ENCODE data around the gene DLGAP4.
A peak's percentile ranks its signal among the peaks of the same experiment; 100 is the strongest.

DLGAP4 gene

DNA sequence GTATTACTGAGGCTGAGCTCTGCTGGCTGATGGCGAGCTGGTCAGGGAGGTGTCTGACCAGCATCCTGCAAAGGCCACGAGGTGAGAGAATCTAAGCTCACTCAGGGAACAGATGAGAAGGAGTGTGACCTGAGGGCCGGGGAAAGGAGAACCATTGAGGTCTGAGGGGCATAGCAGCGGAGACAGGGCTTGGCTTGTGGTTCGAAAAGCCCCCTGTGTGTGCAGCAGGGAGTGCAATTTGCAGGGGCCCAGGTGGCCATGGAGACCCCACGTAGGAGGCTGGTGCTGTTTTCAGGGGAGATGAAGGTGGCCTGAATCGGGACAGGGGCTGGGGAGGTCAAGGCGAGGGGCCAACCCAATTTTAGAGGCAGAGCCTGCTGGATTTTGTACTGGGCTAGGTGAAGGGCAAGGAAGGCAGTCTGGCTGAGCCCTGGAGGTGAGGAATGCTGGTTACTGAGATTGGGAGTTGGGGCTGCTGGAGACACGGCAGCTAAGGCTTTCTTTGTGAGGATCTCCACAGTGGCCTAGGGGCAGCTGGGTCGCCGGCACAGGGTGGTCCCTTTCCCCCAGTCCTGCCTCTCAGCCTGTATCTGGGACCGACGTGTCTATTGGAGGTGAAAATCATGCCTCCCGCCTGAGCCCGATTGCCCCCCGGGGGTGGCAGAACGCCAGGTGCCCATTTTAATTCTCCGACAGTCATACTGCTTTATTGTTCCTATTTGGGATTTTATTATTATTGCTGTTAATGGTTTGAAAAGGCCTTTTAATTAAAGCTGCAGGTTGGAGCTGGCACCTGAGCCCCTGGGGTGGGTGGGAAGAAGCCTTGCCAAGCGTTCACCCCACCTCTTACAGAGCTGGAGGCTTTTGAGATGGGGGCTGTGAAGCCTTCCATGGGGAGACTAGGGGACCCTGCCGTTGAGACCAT, 28.4 kb downstream of the DLGAP4 start:
- DNase-seq = no peak

DNA sequence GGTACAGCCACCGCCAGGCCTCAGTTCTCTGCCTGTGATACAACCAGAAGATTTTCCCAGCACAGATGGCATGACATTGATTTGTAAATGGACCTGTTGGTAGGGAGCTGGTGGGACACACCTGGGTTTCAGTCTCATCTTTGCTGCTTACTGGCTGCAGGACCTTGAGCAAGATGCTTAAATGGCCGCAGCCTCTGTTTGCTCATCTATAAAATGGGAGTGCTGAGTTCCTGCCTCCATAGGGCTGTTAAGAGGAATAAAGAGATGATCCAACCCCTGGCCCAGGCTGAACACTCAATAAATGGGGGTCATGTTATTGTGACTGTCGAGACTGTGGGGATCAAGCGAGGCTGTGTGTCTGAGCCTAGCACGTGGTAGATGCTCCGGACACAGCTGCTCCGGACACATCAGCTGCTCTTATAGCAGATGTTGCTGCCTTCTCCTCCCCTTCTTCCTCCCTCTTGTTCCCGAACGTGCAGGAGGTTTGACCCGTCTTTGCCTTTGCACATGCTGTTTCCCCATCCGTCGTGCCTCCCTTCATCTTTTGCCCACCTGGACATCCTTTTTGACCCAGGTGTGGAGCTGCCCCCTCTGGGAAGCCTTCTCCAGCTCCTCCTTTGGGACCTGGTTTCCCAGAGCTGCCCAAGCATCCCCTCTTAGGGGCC, 29.2 kb downstream of the DLGAP4 start:
- DNase-seq = no peak

DNA sequence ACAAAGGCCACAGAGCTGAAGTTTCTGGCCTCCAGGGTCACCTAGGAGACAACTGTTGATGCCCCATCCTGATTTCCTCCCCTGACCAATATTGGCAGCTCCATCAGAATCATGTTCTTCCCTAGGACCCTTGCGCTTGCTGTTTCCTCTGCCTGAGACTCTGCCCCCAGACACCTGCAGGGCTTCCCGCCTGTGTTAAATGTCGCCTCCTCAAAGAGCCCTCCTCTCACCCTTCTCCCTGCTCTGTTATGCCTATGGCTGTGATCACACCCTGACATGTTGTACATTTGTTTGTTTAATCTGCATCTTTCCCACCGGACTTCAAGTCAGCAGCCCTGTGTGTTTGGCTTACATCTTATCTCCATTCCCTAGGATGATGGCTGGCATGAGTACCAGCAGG, 30.1 kb downstream of the DLGAP4 start:
- DNase-seq = no peak

DNA sequence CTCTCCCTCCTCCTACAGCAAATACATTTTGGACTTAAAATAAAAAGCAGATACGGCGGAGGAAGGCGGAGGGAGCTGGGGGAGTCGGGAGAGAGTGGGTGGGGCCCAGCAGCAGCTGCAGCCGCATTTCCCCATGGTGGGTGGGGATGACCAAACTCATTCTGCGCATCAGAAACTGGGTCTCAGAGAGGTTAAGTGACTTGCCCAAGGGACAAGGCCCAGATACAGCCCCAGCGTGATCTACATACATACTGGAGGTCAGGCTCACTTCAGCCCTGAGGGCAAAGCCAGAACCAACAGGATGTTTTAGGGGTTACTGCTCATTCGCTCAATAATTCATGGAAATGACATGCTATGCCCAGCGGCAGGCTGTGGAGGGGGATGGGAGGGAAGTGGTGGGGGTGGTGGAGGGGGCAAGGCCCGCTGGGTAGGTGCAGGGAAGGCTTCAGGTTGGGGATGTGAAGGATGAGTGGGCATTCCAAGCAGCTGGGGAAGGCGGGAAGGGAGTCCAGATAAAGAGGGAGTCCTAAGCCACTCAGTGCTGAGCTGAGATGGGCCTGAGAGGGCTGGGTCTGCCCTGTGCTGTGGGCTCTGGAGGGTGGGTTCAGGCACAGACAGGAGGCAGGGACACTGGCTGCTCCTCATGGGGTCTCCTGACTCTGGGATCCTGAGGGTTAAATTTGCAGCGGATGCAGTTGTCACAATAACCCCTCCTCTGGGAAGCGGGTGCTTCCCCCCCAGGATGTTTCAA, 31.0 kb downstream of the DLGAP4 start:
- no peak for DNase-seq

DNA sequence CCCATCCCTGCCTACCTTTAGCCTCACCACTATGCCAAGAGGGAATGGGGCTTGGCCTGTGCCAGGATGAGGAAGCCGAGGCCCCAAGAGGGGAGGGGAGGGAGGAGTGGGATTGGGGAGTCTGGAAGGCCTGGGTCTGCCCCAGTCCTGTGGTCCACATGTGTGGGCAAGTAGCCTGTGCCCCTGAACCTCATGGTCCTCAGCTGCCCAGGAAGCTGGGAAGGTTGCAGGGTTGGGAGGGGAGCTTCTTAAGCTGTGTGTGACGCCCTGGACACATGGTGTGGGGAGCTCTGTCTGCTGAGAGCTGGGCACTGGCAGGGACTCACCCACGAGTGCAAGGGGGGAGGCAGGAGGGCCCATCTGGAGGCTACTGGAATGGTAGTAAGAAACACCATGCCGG, 31.7 kb downstream of the DLGAP4 start:
- DNase-seq = no peak

DNA sequence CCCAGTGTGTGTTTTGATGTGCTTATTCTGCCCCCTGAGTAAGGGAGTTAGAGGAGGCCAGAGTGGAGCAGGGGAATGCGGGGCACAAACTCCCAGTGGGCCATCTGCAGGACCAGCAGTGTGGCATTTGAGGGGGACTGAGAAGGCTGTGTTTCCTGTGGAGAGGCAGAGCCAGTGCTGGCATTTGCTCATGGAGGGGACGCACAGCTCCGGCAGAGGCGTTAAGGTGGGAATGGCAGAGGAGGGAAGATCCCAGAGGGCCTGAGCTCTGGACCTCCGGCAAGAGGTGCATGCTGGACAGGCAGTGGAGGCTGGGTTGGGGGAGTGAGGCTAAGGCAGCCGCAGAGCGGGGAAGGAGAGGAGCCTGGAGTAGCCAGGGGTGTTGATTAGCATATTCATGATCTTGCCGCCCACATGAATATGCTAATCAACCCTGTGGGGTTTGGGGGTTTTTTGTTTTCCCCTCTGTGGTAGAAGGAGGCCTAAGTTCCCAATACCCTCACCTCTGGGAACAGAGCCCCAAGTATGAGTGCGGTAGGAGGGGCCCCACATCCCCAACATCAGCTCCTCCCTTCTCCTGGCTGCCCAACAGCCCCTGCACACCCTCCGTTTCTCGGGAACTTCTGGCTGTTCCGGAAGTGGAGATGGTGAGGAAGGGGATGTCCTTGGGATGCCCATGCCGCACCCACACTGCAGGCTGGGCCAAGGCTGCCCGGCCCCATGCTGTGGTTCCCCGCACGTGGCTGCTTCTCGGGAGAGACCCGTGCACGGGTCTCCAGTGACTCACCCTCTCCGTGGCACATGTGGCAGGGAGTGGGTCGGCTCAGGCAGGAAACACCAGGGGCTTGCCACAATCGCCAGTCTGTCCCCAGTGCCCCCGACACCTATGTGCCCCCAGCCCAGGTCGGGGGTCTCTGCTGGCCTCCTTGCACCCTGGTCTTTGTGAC, 33.8 kb downstream of the DLGAP4 start:
- DNase-seq = no peak

DNA sequence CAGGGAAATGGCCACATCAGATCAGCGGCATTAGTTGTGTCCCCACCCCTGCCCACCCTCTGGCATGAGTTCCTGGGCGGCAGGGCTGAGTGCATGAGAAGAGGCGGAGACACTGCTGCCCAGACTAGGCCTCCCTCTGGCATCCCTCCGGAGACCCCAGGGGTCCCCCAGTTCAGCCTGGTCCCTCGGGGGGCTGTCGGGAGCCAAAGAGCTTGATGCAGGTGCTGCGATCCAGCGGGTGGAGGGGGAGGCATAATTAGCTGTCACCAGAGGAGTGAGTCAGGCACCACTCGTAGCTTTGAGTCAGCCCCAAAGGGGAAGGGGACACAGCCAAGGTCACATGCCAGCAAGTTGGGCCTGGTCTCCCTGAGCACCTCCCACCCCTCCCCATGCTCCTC, 34.5 kb downstream of the DLGAP4 start:
- DNase-seq = no peak

DNA sequence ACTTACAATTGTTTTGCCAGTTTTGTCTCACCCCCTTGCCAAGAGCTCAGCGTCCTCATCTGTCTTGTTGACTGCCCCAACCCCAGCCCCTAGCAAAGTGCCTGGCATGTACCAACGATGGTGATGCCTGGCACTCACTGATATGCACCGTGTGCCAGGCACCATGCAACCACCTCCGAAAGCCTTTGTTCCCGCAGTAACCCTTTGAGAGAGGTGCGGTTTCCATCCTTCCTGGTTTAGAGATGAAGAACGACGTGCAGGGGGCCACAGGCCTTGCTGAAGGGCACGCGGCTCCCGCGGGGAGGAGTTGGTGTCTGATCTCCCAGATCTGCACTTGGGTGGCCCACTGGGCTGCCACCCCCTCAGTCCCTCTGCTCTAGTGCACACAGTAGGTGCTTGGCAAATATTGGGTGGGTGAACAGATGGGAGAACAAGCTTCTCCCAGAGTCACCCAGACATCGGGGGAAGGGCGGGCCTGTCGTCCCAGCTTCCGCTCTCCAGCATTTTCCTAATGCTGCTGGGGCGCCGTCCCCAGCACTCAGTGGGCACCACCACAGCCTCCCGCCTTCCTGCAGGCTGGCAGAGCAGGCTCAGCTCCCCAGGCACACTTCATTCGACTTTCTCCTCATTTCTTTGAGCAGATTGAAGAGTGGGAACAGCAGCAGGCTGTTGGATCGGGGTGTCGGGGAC, 35.3 kb downstream of the DLGAP4 start:
- DNase-seq = no peak

DNA sequence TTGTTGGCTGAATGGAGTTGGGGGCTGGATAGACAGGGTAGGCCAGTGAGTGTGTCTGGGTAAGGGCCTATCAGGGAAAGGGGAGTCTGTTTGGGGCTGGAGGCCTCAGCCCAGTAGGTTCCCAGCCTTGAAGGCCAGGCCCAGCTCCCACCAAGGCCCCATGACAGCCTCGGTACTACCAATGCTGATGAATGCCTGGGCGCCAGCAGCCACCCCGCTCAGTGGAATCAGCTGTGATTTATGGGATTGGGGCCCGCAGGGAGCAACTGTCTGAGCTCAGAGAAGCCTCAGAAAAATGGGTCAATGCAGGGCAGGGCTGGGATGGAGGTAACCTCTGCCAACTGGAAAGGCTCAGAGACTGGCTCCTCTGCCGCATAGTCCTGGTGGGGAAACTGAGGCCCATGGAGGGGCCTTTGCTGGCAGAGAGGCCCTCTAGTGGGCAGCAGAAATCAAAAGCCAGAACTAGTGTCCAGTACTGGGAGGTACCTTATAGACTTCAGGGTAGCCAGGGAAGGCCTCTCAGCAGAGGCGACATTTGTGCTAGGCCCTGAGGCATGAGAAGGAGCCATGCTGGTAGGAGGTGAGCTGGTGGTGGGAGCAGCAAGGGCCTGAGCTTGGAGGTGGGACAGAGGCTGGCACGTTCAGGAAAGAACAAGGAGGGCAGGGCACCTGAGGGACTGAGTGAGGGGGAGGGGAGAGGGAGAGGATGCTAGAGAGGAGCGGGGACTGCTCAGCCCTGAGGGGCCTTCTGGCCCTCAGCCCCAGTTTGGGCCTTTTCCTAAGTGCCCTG, 36.4 kb downstream of the DLGAP4 start:
- DNase-seq = no peak

DNA sequence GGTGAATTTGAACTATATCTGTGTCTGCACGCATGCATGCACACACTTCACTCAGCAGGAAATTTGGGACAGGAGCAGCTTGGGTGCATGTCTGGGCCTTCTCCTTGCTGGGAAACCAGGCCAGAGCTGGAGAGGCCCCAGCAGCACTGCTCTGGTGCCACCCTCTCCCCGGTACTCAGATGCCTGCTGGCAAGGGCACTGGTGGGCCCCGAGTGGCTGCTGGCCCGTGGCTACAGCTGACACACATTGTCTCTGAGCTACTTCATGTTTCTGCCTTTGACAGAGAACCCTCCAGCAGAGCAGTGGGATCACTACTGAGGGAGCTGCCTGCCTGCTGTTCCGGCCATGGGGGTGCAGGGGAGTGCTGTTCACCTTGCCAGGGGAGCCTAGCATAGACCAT, 37.5 kb downstream of the DLGAP4 start:
- no peak for DNase-seq

DNA sequence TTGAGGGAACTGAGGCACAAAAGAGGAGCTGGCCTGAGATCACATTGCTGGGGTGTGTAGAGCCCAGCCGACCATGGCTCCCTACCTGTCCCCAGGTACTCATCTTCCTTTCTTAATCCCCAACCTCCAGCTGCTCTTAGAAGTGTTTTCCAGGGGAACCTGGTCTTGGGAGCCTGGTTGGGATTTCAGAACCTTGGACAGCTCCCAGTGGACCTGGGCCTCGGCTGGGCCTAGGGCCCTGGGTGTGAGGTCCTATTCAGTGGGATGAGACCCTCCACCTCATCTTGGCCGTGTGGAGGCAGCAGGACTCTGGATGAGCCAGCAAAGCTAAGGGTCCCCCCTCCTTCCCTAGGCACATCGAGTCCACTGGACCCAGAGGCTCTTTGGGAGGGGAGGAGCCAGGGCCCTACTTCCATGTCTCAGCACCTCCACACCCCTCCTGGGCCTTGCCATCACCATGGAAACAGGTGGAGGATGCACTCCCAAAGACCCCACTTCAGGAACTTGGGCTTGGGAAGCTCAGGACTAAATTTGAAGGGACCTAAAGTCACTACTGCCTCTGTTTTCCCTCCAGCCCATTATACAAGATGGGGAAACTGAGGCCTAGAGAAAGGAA, 38.5 kb downstream of the DLGAP4 start:
- DNase-seq = peak; percentile 12

DNA sequence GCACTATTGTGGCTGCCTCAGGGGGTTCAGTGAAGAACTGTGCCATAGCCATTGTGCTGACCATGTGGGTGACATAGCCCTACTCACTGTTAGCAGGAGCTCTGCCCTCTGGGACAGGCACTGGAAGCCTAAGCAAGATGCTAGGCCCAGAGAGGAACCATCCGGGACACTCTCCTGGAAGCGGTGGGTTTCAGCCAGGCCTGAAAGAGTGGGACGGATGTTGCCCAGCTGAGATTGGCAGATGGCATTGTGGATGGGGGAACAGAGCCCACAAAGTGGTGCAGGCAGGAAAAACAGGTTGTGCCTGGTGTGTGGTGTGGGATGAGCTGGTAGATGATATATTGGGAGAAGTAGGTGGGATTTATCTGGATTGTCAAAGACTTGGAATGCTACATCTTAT, 40.1 kb downstream of the DLGAP4 start:
- no peak for DNase-seq

DNA sequence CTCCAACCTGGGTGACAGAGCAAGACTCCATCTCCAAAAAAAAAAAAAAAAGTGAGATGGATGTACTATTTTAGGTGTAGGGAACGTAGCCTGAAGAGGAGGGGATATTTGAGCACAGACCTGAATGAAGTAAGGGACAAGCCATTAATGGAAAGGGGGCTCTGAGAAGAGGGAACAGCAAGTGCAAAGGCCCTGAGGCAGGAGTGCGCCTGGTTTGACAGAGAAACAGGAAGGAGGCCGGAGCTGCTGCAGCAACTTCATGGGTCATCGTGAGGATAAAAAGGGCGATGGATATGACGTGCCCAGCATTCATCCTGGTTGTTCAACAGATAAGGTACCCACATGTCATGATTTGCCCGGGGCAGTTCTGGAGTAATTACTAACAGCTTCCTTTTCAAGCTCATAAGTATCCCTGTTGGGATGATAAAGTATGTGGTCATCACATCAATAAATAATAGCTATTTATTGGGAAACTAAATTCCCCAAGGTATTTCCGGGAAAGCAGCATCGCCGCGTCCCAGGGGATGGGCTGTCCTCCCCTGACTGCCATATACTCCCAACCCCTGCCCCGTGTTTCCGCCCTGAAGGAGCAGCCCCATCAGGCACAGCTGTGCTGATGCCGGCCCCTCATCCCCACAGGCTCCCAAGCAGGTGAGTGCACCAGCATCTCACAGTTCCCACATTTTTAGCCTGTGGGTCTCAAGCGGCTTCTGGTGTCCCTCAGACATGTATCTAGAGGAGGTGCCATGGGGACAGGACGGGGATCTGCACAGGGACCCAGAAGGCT, 43.4 kb downstream of the DLGAP4 start:
- DNase-seq = no peak

DNA sequence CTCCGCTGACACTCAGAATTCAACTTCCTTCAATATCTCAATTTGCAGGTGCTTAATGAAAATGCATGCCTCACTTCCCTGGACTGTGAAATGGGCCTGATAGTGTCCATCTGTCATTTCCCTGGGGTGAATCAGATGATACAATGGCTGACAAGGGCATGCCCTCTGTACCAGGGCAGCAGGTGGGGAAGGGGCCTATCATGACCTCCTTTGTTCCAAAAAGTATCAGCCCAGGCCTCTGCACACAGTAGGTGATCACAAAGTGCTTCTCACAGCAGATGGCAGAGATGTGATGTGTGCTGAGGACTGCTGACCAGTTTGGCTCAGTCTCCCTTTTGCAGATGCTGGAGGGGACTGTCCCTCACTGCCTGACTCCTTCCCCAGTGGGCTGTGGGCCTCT, 44.3 kb downstream of the DLGAP4 start:
- DNase-seq = no peak

DNA sequence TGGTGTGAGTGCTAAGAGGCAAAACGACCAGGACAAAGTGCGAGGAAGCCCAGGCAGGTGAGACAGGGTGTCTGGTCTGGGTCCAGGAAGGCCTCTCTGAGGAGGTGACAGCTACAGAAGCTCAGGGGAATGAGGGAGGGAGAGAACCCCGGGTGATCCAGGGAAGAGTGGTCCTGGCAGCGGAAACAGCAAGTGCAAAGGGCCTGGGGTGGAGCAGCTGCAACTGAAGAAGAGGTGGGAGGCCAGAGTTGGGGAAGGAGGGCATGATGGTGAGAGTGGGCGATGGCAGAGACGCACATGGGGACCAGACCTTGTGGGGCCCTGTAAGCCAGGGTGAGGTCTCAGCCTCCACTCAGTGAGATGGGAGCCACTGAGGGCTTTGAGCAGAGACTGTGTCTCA, 45.8 kb downstream of the DLGAP4 start:
- DNase-seq = no peak

DNA sequence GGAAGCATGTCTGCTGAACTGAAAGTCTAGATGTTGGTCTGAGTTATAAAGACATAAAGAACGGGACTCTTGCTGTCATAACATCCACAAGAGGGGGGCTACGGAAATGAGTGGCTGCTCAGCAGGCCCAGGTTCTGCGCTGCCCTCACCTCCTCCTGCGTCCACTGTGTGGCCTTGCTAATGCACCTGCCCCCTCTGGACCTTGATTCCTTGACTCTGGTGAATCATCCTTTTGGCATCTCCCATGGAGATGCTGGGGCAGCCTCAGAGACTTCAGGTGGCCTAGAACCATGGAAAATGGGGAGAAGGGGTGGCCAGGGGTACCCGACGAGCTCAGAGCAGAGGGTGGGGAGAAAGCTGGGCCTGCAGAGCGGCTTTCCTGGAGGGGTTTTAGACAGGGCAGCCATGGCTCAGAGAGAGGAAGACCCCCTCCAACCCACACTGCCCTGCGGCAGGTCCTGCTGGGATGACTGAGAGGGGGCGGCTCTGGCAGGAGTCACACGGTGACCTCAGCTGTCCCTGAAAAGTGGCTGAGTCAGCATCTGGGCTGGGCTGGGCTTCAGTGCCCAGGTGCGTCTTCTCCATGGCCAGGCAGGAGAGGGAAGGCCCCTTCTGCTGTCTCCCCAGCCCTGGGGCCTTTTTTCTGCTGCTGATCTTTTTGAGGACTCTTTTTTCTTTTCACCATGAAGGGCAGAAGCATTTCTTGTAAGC, 46.9 kb downstream of the DLGAP4 start:
- no peak for DNase-seq

DNA sequence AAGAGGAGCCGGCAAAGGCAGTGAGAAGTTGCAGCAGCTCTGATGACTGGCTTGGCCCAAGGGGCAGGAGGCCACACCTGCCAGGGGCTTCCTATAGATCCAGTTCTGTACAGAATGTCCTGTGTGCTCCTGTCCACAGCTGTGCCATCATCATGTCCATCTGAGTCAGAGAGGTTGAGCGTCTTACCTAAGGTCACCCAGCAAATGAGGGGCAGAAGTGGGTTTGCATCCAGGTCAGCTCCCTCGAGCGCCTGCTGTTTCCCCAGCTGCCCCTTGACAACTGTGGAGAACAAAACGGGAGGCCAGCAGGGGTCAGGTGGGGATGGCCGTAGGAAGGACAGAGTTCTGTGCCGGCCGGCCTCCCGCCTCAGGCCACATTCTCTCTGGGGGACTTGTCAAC, 47.6 kb downstream of the DLGAP4 start:
- no peak for DNase-seq

DNA sequence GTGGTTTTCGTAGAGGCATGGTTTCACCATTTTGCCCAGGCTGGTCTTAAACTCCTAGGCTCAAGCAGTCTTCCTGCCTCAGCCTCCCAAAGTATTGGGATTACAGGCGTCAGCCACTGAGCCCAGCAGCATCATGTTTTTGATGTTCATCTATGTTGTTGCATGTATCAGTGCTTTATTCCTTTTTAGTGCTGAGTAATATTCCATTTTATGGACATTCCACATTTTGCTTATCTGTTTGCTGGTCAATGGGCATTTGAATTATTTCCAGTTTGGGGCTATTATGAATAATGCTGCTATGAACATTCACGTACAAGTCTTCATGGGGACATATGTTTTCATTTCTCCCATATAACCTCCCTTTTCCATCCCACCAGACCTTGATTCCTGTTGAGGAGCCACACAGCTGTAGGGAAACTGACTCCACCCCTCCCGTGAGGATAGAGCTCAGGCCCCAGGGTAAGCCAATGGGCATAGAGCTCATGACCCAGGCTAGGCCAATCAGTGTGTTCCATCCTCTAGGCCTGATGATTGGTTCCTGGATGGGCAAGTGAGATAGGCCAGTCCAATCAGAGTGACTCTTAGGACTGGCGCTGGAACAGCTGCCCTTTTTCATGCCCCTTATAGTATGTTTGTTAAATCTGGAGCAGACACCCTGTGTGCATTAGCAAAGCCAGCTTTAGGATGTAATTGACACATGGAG, 49.5 kb downstream of the DLGAP4 start:
- DNase-seq = no peak

Measured in HCEC 1CT (cell line).